C4-2B (cell line): Measurements from ENCODE around the gene VPS36.

Experiments used
- H3K27ac ChIP-seq: fragments of 450-650 bp; 2 replicates; pipeline ENCODE4 v1.5.1; 2017
- CTCF ChIP-seq: fragments of 450-650 bp; conservative IDR thresholded peaks from 2 replicates; pipeline ENCODE4 v1.5.1; 2017; ENCODE audit warnings: mild to moderate bottlenecking
- ZFX ChIP-seq: fragments of 450-650 bp; IDR thresholded peaks from 2 replicates; pipeline ENCODE4 v1.6.1; 2017

Gene VPS36

DNA sequence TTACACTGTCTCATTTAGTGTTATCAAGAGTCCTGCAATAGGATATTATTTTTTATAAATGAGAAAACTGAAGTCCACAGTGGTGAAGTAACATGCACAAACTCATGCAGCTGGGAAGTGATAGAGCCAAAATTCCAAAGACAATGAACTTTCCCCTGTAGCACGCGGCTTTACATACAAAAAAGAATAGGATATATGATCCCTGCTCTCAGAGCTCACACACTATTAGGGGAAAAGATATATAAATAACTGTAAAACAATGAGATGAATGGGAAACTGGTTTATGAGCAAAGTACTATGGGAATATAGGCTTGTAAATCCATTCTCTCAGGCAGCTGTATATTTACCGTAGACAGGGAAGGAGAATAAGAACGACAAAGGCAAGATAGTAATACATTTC, 84.1 kb downstream of the VPS36 start:
- TF ChIP-seq CTCF (no peak), ZFX (no peak)
- H3K27ac ChIP-seq: no peak overlapping the region
